OCI-LY3 (cell line): ENCODE results near the gene OR2F1.

ENCODE experiments used
- H2AFZ ChIP-seq: fragments of 200-600, 300-600 bp; shearing (Covaris generic); 2 replicates; pipeline ENCODE4 v1.6.0; 2014; ENCODE audit warnings: antibody characterized with exemption, low read depth, low read length
- H3K27ac ChIP-seq: fragments of 200-600, 300-600 bp; sonication (generic); 2 replicates; pipeline ENCODE4 v1.5.1; 2014; ENCODE audit warnings: mild to moderate bottlenecking, low read length, moderate library complexity, mixed read lengths
- H3K27me3 ChIP-seq: fragments of 200-600, 300-600 bp; sonication (generic); 2 replicates; pipeline ENCODE4 v1.6.1; 2014; ENCODE audit warnings: low read depth, low read length, mixed read lengths
- H3K36me3 ChIP-seq: fragments of 200-600, 300-600 bp; sonication (generic); replicated peaks from 2 replicates; pipeline ENCODE3; 2014; ENCODE audit warnings: low read depth, low read length, mixed read lengths
- H3K4me1 ChIP-seq: fragments of 300-600, 200-600 bp; sonication (generic); 2 replicates; pipeline ENCODE4 v1.6.1; 2014; ENCODE audit warnings: low read length, mixed read lengths
- H3K4me2 ChIP-seq: fragments of 200-600, 300-600 bp; sonication (generic); 2 replicates; pipeline ENCODE4 v1.6.1; 2014; ENCODE audit warnings: low read length, mixed read lengths
- H3K4me3 ChIP-seq: fragments of 300-600, 200-600 bp; sonication (generic); 2 replicates; pipeline ENCODE4 v1.5.1; 2014; ENCODE audit warnings: antibody characterized with exemption, mild to moderate bottlenecking, low read length, moderate library complexity
- H3K79me2 ChIP-seq: fragments of 300-600, 200-600 bp; shearing (Covaris generic); 2 replicates; pipeline ENCODE4 v1.6.1; 2014; ENCODE audit warnings: mild to moderate bottlenecking, low read length, mixed read lengths
- H3K9ac ChIP-seq: fragments of 300-600, 200-600 bp; shearing (Covaris generic); 2 replicates; pipeline ENCODE4 v1.6.0; 2014; ENCODE audit warnings: mild to moderate bottlenecking, low read length, moderate library complexity
- H3K9me3 ChIP-seq: fragments of 200-600, 300-600 bp; shearing (Covaris generic); 2 replicates; pipeline ENCODE4 v1.6.1; 2014; ENCODE audit warnings: low read length, mixed read lengths; ENCODE audit not compliant: insufficient read depth
- H4K20me1 ChIP-seq: fragments of 200-600, 300-600 bp; sonication (generic); 2 replicates; pipeline ENCODE4 v1.6.1; 2016; ENCODE audit warnings: low read length, mixed read lengths; ENCODE audit not compliant: insufficient read depth
- CTCF ChIP-seq: fragments of 200-600, 300-600 bp; sonication (generic); IDR thresholded peaks from 2 replicates; pipeline ENCODE4 v1.5.1; 2014; ENCODE audit warnings: antibody characterized with exemption, low read length, low read depth
- EZH2phosphoT487 ChIP-seq: fragments of 200-600 bp; shearing (Covaris generic); IDR thresholded peaks from 2 replicates; pipeline ENCODE4 v1.6.1; 2018; ENCODE audit warnings: antibody characterized with exemption, mixed run types, low read depth

The OR2F1 gene

GRCh38 chr7:143993924-143994323, 39.3 kb downstream of the OR2F1 start:
- TF ChIP-seq EZH2phosphoT487, result no peak
- TF ChIP-seq CTCF, result no peak
- H3K9me3 ChIP-seq, result no peaks in the 10 kb centered on the region

GRCh38 chr7:144000020-144000419, 45.4 kb downstream of the OR2F1 start, which contains the start of gene OR6B1:
OR6B1 (plus strand) TSS chr7:144000320; CDS start chr7:144003997, 3,677 bp downstream.
- Histone ChIP-seq H2AFZ (no peak within 1 kb of the TSS), H3K4me2 (no peak within 1 kb of the TSS), H3K9ac (no peak within 1 kb of the TSS), H4K20me1 (no peaks in the 10 kb centered on the region), H3K27me3 (peaks cover 25% of the 10 kb centered on the region; the same call in 1 of the 2 replicates), H3K9me3 (no peaks in the 10 kb centered on the region), H3K36me3 (no peaks in the 10 kb centered on the region), H3K4me1 (no peaks in the 10 kb centered on the region), H3K79me2 (no peaks in the 10 kb centered on the region), H3K4me3 (no peak within 1 kb of the TSS), H3K27ac (no peak within 1 kb of the TSS)
- no peak for TF ChIP-seq CTCF
- TF ChIP-seq EZH2phosphoT487, result no peak

More at GRCh38 chr7:143993924-143994323, 39.3 kb downstream of the OR2F1 start:
- Histone ChIP-seq H3K36me3 (no peaks in the 10 kb centered on the region), H3K4me2 (no peak overlapping the region), H3K79me2 (no peaks in the 10 kb centered on the region), H3K27me3 (peaks cover 4% of the 10 kb centered on the region; the same call in 1 of the 2 replicates), H4K20me1 (no peaks in the 10 kb centered on the region), H3K4me3 (no peak overlapping the region), H2AFZ (no peak overlapping the region), H3K4me1 (no peaks in the 10 kb centered on the region), H3K27ac (no peak overlapping the region), H3K9ac (no peak overlapping the region)

- peaks cover 25% of the 10 kb centered on the region; the same call in 1 of the 2 replicates for H3K27me3 ChIP-seq
- no peak overlapping the region for H3K9ac ChIP-seq
- no peak overlapping the region for H2AFZ ChIP-seq
- no peak for TF ChIP-seq CTCF
- no peak for TF ChIP-seq EZH2phosphoT487
- H3K79me2 ChIP-seq, result no peaks in the 10 kb centered on the region
- no peaks in the 10 kb centered on the region for H3K4me1 ChIP-seq
- H3K4me3 ChIP-seq, result no peak overlapping the region
- no peak overlapping the region for H3K4me2 ChIP-seq
- no peaks in the 10 kb centered on the region for H3K9me3 ChIP-seq
- no peak overlapping the region for H3K27ac ChIP-seq
- H4K20me1 ChIP-seq, result no peaks in the 10 kb centered on the region
- H3K36me3 ChIP-seq, result no peaks in the 10 kb centered on the region
Observed at GRCh38 chr7:144001543-144001942, 46.9 kb downstream of the OR2F1 start.

- H4K20me1 ChIP-seq, result no peaks in the 10 kb centered on the region
- TF ChIP-seq EZH2phosphoT487 (no peak), CTCF (no peak)
- H3K9me3 ChIP-seq, result no peaks in the 10 kb centered on the region
Observed at GRCh38 chr7:144004703-144005102, 50.1 kb downstream of the OR2F1 start.

More at GRCh38 chr7:144004703-144005102, 50.1 kb downstream of the OR2F1 start:
- H3K9ac ChIP-seq, result no peak overlapping the region
- peaks cover 23% of the 10 kb centered on the region; the same call in 1 of the 2 replicates for H3K27me3 ChIP-seq
- no peak overlapping the region for H3K4me2 ChIP-seq
- no peak overlapping the region for H2AFZ ChIP-seq
- no peaks in the 10 kb centered on the region for H3K79me2 ChIP-seq
- H3K36me3 ChIP-seq, result no peaks in the 10 kb centered on the region
- H3K4me1 ChIP-seq, result no peaks in the 10 kb centered on the region
- H3K27ac ChIP-seq, result no peak overlapping the region
- H3K4me3 ChIP-seq, result no peak overlapping the region
